Hepatocyte (in vitro differentiated cells): ENCODE data around the gene STAT5B. TPM values are rescaled to one million over a fixed set of nuclear protein-coding genes. Genes with fewer than 3 reads are reported as not detected.
A peak's percentile ranks its signal among the peaks of the same experiment; 100 is the strongest.

ENCODE experiments used
- DNase-seq: peaks from one replicate; pipeline ENCODE4 v3.0.0-alpha.2; 2016; ENCODE audit warnings: low spot score
- H2AFZ ChIP-seq: fragments of 200-600 bp; sonication (generic); 2 replicates; pipeline ENCODE4 v1.6.0; 2016; ENCODE audit warnings: antibody characterized with exemption, mild to moderate bottlenecking
- H3K27ac ChIP-seq: fragments of 200-600 bp; sonication (generic); 2 replicates; pipeline ENCODE4 v1.5.1; 2016; ENCODE audit warnings: mild to moderate bottlenecking
- H3K27me3 ChIP-seq: fragments of 200-600 bp; sonication (generic); 2 replicates; pipeline ENCODE4 v1.6.1; 2016
- H3K36me3 ChIP-seq: fragments of 200-600 bp; sonication (generic); replicated peaks from 2 replicates; pipeline ENCODE4 v1.5.1; 2016; ENCODE audit warnings: low read depth; ENCODE audit not compliant: insufficient read depth
- H3K4me1 ChIP-seq: fragments of 200-600 bp; sonication (generic); 2 replicates; pipeline ENCODE4 v1.5.1; 2016; ENCODE audit warnings: mild to moderate bottlenecking, moderate library complexity; ENCODE audit not compliant: insufficient read depth
- H3K4me2 ChIP-seq: fragments of 200-600 bp; sonication (generic); 2 replicates; pipeline ENCODE4 v1.6.0; 2016
- H3K4me3 ChIP-seq: fragments of 200-600 bp; sonication (generic); 2 replicates; pipeline ENCODE4 v1.5.1; 2016; ENCODE audit warnings: mild to moderate bottlenecking
- H3K79me2 ChIP-seq: fragments of 200-600 bp; sonication (generic); 2 replicates; pipeline ENCODE4 v1.6.0; 2017; ENCODE audit warnings: mild to moderate bottlenecking
- H3K9me2 ChIP-seq: fragments of 200-600 bp; sonication (generic); replicated peaks from 2 replicates; pipeline ENCODE4 v1.6.0; 2017; ENCODE audit warnings: mild to moderate bottlenecking; ENCODE audit not compliant: insufficient read depth
- H3K9me3 ChIP-seq: fragments of 200-600 bp; sonication (generic); 2 replicates; pipeline ENCODE4 v1.5.1; 2016; ENCODE audit warnings: low read depth, mild to moderate bottlenecking
- H4K20me1 ChIP-seq: fragments of 200-600 bp; sonication (generic); 2 replicates; pipeline ENCODE4 v1.6.0; 2016; ENCODE audit warnings: mild to moderate bottlenecking; ENCODE audit not compliant: insufficient read depth, poor library complexity, severe bottlenecking
- EZH2 ChIP-seq: fragments of 200-600 bp; sonication (generic); IDR thresholded peaks from 2 replicates; pipeline ENCODE4 v1.6.1; 2016; ENCODE audit warnings: antibody characterized with exemption, mild to moderate bottlenecking, borderline replicate concordance
- EZH2phosphoT487 ChIP-seq: fragments of 200-600 bp; sonication (generic); IDR thresholded peaks from one replicate; pipeline ENCODE4 v1.6.1; 2018; ENCODE audit warnings: antibody characterized with exemption, mild to moderate bottlenecking, low read depth, moderate library complexity; ENCODE audit not compliant: unreplicated experiment, severe bottlenecking
- WGBS: methylation state at CpG from one replicate; pipeline ENCODE4 v1.1.6; 2016; ENCODE audit warnings: low lambda C conversion rate; ENCODE audit errors: missing lambda C conversion rate; 5-methylcytosine and 5-hydroxymethylcytosine counted together
- polyA plus RNA-seq: library from polyadenylated mRNA; unstranded; fragments of >200 nt; fragmentation: Nextera tagmentation; extraction: Ambion mirVana; gene quantifications from 2 replicates; pipeline ENCODE4 v1.2.1, GENCODE V29; 2016
- total RNA-seq: library from RNA; depleted of rRNA; stranded (reverse); fragments of >200 nt; gene quantifications from 2 replicates; pipeline ENCODE4 v1.2.3, GENCODE V29; 2014
- TF ChIP-seq, protein P1 (sequence below): fragments of 200-600 bp; sonication (generic); IDR thresholded peaks from 2 replicates; pipeline ENCODE4 v1.5.1; 2016; ENCODE audit warnings: antibody characterized with exemption, mild to moderate bottlenecking; ENCODE audit not compliant: poor library complexity

Gene STAT5B
- total and polyA plus RNA-seq, 2 experiments from 2014 or later = 25.7 to 26.0 TPM

DNA sequence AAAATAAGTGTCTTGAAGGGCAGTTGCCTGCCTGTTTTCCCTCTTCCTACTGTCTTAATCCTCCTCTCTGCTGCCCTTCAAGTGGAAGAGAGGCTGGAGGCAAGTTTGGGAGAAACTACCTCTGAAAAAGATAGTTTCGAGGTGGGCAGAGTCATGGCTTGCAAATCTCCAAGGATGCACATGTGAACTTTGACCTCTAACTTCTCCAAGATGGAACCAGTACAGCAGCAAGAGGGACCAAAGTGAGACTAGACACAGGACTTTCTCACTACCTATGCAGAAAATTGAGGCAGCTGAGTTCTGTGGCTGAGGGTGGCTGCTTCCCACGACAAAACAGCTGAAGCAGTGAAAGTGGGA is 94.4 kb downstream of the STAT5B start:
- Histone ChIP-seq H4K20me1 (no peaks in the 10 kb centered on the region), H3K9me2 (no peaks in the 10 kb centered on the region), H3K79me2 (no peaks in the 10 kb centered on the region), H3K4me1 (peaks cover 17% of the 10 kb centered on the region), H3K4me3 (no peak overlapping the region), H3K36me3 (no peaks in the 10 kb centered on the region), H3K27ac (no peak overlapping the region), H3K27me3 (peaks cover 54% of the 10 kb centered on the region), H3K9me3 (no peaks in the 10 kb centered on the region), H3K4me2 (no peak overlapping the region), H2AFZ (no peak overlapping the region)
- no peak for DNase-seq
- 81% methylated on average over 2 of the region's 2 CpGs for WGBS
- TF ChIP-seq EZH2phosphoT487 (no peak), EZH2 (no peak)
- TF ChIP-seq, protein P1, sequence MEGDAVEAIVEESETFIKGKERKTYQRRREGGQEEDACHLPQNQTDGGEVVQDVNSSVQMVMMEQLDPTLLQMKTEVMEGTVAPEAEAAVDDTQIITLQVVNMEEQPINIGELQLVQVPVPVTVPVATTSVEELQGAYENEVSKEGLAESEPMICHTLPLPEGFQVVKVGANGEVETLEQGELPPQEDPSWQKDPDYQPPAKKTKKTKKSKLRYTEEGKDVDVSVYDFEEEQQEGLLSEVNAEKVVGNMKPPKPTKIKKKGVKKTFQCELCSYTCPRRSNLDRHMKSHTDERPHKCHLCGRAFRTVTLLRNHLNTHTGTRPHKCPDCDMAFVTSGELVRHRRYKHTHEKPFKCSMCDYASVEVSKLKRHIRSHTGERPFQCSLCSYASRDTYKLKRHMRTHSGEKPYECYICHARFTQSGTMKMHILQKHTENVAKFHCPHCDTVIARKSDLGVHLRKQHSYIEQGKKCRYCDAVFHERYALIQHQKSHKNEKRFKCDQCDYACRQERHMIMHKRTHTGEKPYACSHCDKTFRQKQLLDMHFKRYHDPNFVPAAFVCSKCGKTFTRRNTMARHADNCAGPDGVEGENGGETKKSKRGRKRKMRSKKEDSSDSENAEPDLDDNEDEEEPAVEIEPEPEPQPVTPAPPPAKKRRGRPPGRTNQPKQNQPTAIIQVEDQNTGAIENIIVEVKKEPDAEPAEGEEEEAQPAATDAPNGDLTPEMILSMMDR = no peak

DNA sequence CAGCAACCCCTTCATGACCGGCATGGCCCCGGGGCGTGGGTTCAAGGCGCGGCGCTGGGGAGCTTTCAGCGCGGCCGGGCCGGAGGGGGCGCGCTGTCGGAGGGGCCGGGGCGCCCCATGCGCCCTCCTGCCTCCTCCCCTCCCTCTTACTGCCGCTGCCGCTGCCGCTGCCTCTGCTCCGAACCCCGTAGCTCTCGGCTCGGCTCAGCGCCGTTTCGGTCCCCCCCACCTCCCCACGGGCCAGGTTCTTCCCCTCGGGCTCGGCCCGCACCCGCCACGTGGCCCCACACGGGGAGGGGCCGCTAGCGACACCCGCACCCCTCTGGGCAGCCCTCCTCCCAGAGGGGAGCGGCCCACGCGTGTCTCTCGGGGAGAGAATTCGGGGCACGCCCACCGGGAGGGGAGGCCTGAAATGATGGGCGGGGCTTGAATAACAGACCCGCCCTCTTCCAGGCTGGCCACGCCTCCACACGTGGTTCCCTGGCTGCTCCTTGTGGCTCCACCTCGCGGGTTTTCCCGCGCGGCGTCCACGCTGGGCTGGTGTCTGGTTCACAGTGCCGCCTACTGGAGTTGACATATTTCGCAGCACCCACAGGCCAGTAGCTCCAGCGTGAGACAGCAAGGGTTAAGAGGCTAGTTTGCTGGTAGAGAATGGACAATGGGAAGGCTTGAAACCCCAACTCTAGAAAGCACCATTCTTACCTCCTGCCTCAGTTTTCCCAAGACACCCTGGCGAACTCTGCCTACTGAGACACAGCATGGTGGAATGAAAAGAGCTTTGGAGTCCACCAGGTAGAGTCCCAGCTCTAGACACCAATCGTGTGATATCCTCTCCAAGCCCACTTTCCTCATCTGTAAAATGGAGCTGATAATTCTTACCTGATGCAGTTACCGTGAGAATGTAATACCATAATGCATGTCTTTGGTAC is 95.0 kb downstream of the STAT5B start, which contains the start of gene KCNH4:
KCNH4 (minus strand) TSS at position 221 of the 929 bp plus-strand sequence; CDS start at position 24, 197 bp downstream.
- Histone ChIP-seq H3K27ac (no peak within 1 kb of the TSS), H3K4me1 (peaks cover 17% of the 10 kb centered on the region), H3K79me2 (no peaks in the 10 kb centered on the region), H3K4me2 (peak within 1 kb of the TSS; percentile 74), H4K20me1 (no peaks in the 10 kb centered on the region), H3K9me3 (no peaks in the 10 kb centered on the region), H3K27me3 (peaks cover 54% of the 10 kb centered on the region), H3K9me2 (no peaks in the 10 kb centered on the region), H2AFZ (no peak within 1 kb of the TSS), H3K4me3 (no peak within 1 kb of the TSS), H3K36me3 (no peaks in the 10 kb centered on the region)
- peak; percentile 72 for TF ChIP-seq EZH2
- no peak for TF ChIP-seq EZH2phosphoT487
- TF ChIP-seq, protein P1 = peak; percentile 45
- WGBS = 8% methylated on average over 37 of the region's 60 CpGs
- DNase-seq = peak; percentile 69

DNA sequence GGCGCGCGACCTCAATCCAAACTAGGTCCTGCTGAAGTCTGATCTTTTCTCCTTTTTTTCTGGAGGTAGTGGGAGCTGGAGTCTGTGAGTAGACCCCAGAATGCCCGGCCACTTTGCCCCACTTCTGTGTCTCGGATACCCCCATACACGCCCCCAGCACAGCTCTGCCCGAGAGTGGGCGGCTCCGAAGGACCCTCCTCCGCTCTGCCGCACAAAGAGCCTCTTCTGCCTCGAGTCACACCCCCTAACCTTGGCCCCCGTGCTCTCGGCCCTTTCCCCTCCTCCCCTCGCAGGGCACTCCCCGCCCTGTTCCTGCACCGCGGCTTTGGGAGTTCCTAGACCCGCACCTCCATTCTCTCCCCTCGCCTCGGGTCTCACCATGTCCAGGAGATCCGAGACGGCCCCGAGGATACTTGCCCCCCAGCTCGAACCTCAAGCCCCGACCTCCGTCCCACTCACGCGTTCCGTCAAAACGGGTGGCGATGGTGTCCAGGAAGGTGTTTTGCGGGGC is 95.7 kb downstream of the STAT5B start:
- Histone ChIP-seq H3K27ac (no peak overlapping the region), H2AFZ (no peak overlapping the region), H3K27me3 (peaks cover 54% of the 10 kb centered on the region), H3K4me1 (peaks cover 17% of the 10 kb centered on the region), H3K79me2 (no peaks in the 10 kb centered on the region), H3K9me3 (no peaks in the 10 kb centered on the region), H3K4me3 (no peak overlapping the region), H3K36me3 (no peaks in the 10 kb centered on the region), H3K4me2 (peak overlapping the region; percentile 74), H3K9me2 (no peaks in the 10 kb centered on the region), H4K20me1 (no peaks in the 10 kb centered on the region)
- no peak for DNase-seq
- TF ChIP-seq EZH2phosphoT487 (no peak), EZH2 (peak; percentile 72)
- 2% methylated on average over 24 of the region's 33 CpGs for WGBS

DNA sequence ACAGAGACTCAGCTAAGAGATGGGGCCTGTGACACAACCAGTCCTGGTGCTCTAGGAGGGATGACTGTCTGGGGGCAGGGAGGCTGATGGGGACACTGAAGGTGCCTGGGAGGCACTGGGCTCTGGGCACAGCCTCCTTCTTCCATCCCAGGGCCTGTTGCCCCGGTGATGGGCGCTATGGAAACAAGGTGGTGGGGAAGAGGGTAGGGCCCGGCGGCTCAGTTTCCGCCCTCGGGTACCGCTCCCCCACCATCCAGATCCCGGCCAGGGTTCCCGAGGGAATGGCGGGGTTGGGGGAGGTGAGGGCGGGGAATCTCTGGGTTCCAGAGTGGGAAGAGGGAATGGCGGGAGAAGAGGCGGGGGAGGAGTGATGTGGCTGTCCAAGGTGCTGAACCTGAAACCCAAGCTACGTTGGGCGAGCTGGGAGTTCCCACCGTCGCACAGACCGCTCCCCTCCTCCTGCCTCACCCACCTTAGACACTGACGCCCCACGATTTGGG is 96.2 kb downstream of the STAT5B start:
- H3K27me3 ChIP-seq = peaks cover 53% of the 10 kb centered on the region
- H3K27ac ChIP-seq = no peak overlapping the region
- WGBS = 10% methylated on average over 19 of the region's 20 CpGs
- no peaks in the 10 kb centered on the region for H3K79me2 ChIP-seq
- H3K9me2 ChIP-seq = no peaks in the 10 kb centered on the region
- H3K4me1 ChIP-seq = peaks cover 17% of the 10 kb centered on the region
- TF ChIP-seq EZH2 (no peak), EZH2phosphoT487 (no peak)
- TF ChIP-seq, protein P1 = no peak
- peak; percentile 80 for DNase-seq
- no peak overlapping the region for H2AFZ ChIP-seq
- H3K9me3 ChIP-seq = no peaks in the 10 kb centered on the region
- H4K20me1 ChIP-seq = no peaks in the 10 kb centered on the region
- no peak overlapping the region for H3K4me3 ChIP-seq
- H3K4me2 ChIP-seq = peak overlapping the region; percentile 74
- H3K36me3 ChIP-seq = no peaks in the 10 kb centered on the region
